Measurements from ENCODE around the gene CCDC85C. TPM values are rescaled to one million over a fixed set of nuclear protein-coding genes. Genes with fewer than 3 reads are reported as not detected.

CCDC85C gene
- total and polyA plus RNA-seq, 2 experiments from 2014 or later = 4.5 to 24.9 TPM

DNA sequence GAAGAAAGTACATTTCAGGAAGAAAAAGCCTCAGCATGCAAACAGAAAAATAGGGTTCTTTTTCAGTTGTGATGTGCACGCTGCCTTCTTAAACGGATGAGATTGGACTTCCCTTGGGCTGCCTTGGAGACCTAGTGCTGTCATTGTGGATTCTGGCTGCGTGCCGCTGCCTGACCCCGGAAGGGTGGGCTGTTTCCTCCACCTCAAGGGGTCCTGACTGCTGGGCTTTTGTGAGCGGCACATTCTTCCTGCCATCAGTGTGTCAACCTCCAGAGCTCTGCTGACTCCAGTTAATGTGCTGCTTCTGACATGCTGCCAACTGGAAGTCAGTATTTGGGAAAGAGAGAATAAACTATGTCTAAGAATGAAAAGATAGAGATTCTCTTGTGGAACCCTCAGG, 97.7 kb downstream of the CCDC85C start:
- Mint-ChIP-seq H3K36me3 (ENCODE audit: low read depth) (peaks cover 77% of the 10 kb centered on the region), H3K27ac (no peak overlapping the region)

More for the DNA sequence above, 97.7 kb downstream of the CCDC85C start:
- peaks cover 3% of the 10 kb centered on the region; the same call in 1 of the 2 replicates for H4K20me1 ChIP-seq (replicated peaks; ENCODE audit: insufficient read depth)
- Mint-ChIP-seq H3K4me1 (peaks cover 25% of the 10 kb centered on the region), H3K27me3 (ENCODE audit: insufficient read depth, low read depth, poor library complexity) (peaks cover 4% of the 10 kb centered on the region), H3K9me3 (no peaks in the 10 kb centered on the region), H3K4me3 (no peak overlapping the region)
- peaks cover 29% of the 10 kb centered on the region for H3K4me1 ChIP-seq (ENCODE audit: insufficient read depth)
- H3K36me3 ChIP-seq (ENCODE audit: insufficient read depth) = peaks cover 32% of the 10 kb centered on the region
- H3K4me2 ChIP-seq = no peak overlapping the region
- no peaks in the 10 kb centered on the region for H3K27me3 ChIP-seq (ENCODE audit: insufficient read depth)
- H3K27ac ChIP-seq (ENCODE audit: low read depth) = no peak overlapping the region
- peaks cover 11% of the 10 kb centered on the region; the same call in 1 of the 2 replicates for H3F3A ChIP-seq (replicated peaks; ENCODE audit: low read depth)
- DNase-seq (ENCODE audit: low spot score) = no peak
- ATAC-seq = no peak
- H3K79me2 ChIP-seq (replicated peaks; ENCODE audit: insufficient read depth) = no peaks in the 10 kb centered on the region
- TF ChIP-seq, protein P1, sequence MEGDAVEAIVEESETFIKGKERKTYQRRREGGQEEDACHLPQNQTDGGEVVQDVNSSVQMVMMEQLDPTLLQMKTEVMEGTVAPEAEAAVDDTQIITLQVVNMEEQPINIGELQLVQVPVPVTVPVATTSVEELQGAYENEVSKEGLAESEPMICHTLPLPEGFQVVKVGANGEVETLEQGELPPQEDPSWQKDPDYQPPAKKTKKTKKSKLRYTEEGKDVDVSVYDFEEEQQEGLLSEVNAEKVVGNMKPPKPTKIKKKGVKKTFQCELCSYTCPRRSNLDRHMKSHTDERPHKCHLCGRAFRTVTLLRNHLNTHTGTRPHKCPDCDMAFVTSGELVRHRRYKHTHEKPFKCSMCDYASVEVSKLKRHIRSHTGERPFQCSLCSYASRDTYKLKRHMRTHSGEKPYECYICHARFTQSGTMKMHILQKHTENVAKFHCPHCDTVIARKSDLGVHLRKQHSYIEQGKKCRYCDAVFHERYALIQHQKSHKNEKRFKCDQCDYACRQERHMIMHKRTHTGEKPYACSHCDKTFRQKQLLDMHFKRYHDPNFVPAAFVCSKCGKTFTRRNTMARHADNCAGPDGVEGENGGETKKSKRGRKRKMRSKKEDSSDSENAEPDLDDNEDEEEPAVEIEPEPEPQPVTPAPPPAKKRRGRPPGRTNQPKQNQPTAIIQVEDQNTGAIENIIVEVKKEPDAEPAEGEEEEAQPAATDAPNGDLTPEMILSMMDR (conservative IDR thresholded peaks at IDR 0.05; ENCODE audit: low read depth in 2 of 2) = no peak
- TF ChIP-seq, protein P2, sequence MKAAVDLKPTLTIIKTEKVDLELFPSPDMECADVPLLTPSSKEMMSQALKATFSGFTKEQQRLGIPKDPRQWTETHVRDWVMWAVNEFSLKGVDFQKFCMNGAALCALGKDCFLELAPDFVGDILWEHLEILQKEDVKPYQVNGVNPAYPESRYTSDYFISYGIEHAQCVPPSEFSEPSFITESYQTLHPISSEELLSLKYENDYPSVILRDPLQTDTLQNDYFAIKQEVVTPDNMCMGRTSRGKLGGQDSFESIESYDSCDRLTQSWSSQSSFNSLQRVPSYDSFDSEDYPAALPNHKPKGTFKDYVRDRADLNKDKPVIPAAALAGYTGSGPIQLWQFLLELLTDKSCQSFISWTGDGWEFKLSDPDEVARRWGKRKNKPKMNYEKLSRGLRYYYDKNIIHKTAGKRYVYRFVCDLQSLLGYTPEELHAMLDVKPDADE (IDR thresholded peaks at IDR 0.05) = no peak
- TF ChIP-seq ZNF331 (CRISPR knock-in tag; IDR thresholded peaks at IDR 0.05; ENCODE audit: low read depth) = no peak
- no peak for TF ChIP-seq JUNB (IDR thresholded peaks at IDR 0.05; ENCODE audit: unreplicated experiment)
- no peak for TF ChIP-seq POLR2AphosphoS5 (IDR thresholded peaks at IDR 0.05; ENCODE audit: low read depth)
- no peak for TF ChIP-seq EZH2phosphoT487 (IDR thresholded peaks at IDR 0.05; ENCODE audit: unreplicated experiment)
- no peak for TF ChIP-seq CREB1 (CRISPR knock-in tag; IDR thresholded peaks at IDR 0.05; ENCODE audit: low read depth)
- TF ChIP-seq, protein P3, sequence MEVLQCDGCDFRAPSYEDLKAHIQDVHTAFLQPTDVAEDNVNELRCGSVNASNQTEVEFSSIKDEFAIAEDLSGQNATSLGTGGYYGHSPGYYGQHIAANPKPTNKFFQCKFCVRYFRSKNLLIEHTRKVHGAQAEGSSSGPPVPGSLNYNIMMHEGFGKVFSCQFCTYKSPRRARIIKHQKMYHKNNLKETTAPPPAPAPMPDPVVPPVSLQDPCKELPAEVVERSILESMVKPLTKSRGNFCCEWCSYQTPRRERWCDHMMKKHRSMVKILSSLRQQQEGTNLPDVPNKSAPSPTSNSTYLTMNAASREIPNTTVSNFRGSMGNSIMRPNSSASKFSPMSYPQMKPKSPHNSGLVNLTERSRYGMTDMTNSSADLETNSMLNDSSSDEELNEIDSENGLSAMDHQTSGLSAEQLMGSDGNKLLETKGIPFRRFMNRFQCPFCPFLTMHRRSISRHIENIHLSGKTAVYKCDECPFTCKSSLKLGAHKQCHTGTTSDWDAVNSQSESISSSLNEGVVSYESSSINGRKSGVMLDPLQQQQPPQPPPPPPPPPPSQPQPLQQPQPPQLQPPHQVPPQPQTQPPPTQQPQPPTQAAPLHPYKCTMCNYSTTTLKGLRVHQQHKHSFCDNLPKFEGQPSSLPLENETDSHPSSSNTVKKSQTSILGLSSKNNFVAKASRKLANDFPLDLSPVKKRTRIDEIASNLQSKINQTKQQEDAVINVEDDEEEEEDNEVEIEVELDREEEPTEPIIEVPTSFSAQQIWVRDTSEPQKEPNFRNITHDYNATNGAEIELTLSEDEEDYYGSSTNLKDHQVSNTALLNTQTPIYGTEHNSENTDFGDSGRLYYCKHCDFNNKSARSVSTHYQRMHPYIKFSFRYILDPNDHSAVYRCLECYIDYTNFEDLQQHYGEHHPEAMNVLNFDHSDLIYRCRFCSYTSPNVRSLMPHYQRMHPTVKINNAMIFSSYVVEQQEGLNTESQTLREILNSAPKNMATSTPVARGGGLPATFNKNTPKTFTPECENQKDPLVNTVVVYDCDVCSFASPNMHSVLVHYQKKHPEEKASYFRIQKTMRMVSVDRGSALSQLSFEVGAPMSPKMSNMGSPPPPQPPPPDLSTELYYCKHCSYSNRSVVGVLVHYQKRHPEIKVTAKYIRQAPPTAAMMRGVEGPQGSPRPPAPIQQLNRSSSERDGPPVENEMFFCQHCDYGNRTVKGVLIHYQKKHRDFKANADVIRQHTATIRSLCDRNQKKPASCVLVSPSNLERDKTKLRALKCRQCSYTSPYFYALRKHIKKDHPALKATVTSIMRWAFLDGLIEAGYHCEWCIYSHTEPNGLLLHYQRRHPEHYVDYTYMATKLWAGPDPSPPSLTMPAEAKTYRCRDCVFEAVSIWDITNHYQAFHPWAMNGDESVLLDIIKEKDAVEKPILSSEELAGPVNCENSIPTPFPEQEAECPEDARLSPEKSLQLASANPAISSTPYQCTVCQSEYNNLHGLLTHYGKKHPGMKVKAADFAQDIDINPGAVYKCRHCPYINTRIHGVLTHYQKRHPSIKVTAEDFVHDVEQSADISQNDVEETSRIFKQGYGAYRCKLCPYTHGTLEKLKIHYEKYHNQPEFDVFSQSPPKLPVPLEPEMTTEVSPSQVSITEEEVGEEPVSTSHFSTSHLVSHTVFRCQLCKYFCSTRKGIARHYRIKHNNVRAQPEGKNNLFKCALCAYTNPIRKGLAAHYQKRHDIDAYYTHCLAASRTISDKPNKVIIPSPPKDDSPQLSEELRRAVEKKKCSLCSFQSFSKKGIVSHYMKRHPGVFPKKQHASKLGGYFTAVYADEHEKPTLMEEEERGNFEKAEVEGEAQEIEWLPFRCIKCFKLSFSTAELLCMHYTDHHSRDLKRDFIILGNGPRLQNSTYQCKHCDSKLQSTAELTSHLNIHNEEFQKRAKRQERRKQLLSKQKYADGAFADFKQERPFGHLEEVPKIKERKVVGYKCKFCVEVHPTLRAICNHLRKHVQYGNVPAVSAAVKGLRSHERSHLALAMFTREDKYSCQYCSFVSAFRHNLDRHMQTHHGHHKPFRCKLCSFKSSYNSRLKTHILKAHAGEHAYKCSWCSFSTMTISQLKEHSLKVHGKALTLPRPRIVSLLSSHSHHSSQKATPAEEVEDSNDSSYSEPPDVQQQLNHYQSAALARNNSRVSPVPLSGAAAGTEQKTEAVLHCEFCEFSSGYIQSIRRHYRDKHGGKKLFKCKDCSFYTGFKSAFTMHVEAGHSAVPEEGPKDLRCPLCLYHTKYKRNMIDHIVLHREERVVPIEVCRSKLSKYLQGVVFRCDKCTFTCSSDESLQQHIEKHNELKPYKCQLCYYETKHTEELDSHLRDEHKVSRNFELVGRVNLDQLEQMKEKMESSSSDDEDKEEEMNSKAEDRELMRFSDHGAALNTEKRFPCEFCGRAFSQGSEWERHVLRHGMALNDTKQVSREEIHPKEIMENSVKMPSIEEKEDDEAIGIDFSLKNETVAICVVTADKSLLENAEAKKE (CRISPR knock-in tag; IDR thresholded peaks at IDR 0.05) = no peak
- TF ChIP-seq STAT1 (IDR thresholded peaks at IDR 0.05; ENCODE audit: unreplicated experiment) = no peak
- H2AFZ ChIP-seq = no peak overlapping the region
- no peak overlapping the region for H3K4me3 ChIP-seq
- no peaks in the 10 kb centered on the region for H3K9me2 ChIP-seq (ENCODE audit: insufficient read depth)
